Ishikawa (cell line): ENCODE results near the gene TM4SF1.

Source experiments
- CEBPB ChIP-seq: IDR thresholded peaks from 2 replicates; pipeline ENCODE4 v1.6.1; 2012
- CREB1 ChIP-seq: IDR thresholded peaks from 2 replicates; pipeline ENCODE4 v1.6.1; 2012; ENCODE audit warnings: low read depth
- EGR1 ChIP-seq: IDR thresholded peaks from 2 replicates; pipeline ENCODE4 v1.6.1; 2012
- EP300 ChIP-seq: IDR thresholded peaks from 2 replicates; pipeline ENCODE4 v1.6.1; 2012; ENCODE audit warnings: borderline replicate concordance
- FOXM1 ChIP-seq: IDR thresholded peaks from 2 replicates; pipeline ENCODE4 v1.6.1; 2012; ENCODE audit warnings: low read depth, borderline replicate concordance
- NFIC ChIP-seq: IDR thresholded peaks from 2 replicates; pipeline ENCODE4 v1.6.1; 2012
- RAD21 ChIP-seq: IDR thresholded peaks from 2 replicates; pipeline ENCODE4 v1.6.1; 2012; ENCODE audit warnings: low read depth
- REST ChIP-seq: IDR thresholded peaks from 2 replicates; pipeline ENCODE4 v1.6.1; 2012; ENCODE audit warnings: low read depth, mild to moderate bottlenecking
- TAF1 ChIP-seq: IDR thresholded peaks from 2 replicates; pipeline ENCODE4 v1.6.1; 2012; ENCODE audit warnings: low read depth, mild to moderate bottlenecking
- TCF12 ChIP-seq: IDR thresholded peaks from 2 replicates; pipeline ENCODE4 v1.6.1; 2012; ENCODE audit warnings: low read depth
- TEAD4 ChIP-seq: IDR thresholded peaks from 2 replicates; pipeline ENCODE4 v1.6.1; 2012
- YY1 ChIP-seq: IDR thresholded peaks from 2 replicates; pipeline ENCODE4 v1.6.1; 2012; ENCODE audit warnings: low read depth
- ZBTB7A ChIP-seq: IDR thresholded peaks from 2 replicates; pipeline ENCODE4 v1.6.1; 2012; ENCODE audit warnings: low read depth
- TF ChIP-seq, protein P1 (sequence below): IDR thresholded peaks from 2 replicates; pipeline ENCODE4 v1.6.1; 2012

DNA sequence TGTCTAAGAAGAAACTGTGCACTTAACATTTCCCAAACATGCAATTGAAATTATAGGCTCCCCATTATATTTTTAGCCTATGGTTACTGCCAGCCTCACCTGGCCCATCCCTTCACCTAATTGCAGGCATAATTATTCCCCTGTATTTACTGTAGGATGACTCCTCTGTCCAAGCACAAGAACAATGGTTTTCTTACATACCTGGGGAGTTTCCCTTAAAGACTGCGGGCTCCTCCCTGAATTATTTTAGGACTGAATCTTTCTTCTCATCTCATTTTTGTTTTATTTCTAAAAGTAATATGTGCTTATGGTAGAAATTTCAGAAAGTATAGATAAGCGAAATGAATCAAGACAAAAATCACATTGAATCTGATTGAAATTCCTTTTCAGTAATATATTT lies 11.4 kb downstream of the TM4SF1 start:
- TF ChIP-seq EGR1, result no peak
- TF ChIP-seq EP300, result no peak
- TF ChIP-seq, protein P1, sequence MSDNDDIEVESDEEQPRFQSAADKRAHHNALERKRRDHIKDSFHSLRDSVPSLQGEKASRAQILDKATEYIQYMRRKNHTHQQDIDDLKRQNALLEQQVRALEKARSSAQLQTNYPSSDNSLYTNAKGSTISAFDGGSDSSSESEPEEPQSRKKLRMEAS, result no peak
- no peak for TF ChIP-seq RAD21
- TF ChIP-seq YY1, result no peak
- TF ChIP-seq ZBTB7A, result no peak
- TF ChIP-seq REST, result no peak
- TF ChIP-seq CEBPB, result no peak
- TF ChIP-seq NFIC, result no peak
- no peak for TF ChIP-seq CREB1
- TF ChIP-seq FOXM1, result no peak
- no peak for TF ChIP-seq TCF12
- TF ChIP-seq TAF1, result no peak
- TF ChIP-seq TEAD4, result no peak
